NT2/D1 (cell line): Measurements from ENCODE around the gene ABHD12.

ENCODE experiments used
- SUZ12 ChIP-seq: IDR thresholded peaks from 2 replicates; pipeline ENCODE4 v1.6.1; 2011; ENCODE audit not compliant: insufficient read length, insufficient read depth; ENCODE audit errors: extremely low read depth
- YY1 ChIP-seq: IDR thresholded peaks from 2 replicates; pipeline ENCODE4 v1.6.1; 2011; ENCODE audit not compliant: insufficient read length, insufficient read depth
- ZNF274 ChIP-seq: IDR thresholded peaks from 2 replicates; pipeline ENCODE4 v1.6.1; 2011; ENCODE audit warnings: mild to moderate bottlenecking, low read depth, low read length

GRCh38 chr20:25293507-25293906, 97.1 kb downstream of the ABHD12 start:
- TF ChIP-seq YY1, result no peak
- no peak for TF ChIP-seq ZNF274
- no peak for TF ChIP-seq SUZ12
